ENCODE data around the gene CD36.

CD36 gene

DNA sequence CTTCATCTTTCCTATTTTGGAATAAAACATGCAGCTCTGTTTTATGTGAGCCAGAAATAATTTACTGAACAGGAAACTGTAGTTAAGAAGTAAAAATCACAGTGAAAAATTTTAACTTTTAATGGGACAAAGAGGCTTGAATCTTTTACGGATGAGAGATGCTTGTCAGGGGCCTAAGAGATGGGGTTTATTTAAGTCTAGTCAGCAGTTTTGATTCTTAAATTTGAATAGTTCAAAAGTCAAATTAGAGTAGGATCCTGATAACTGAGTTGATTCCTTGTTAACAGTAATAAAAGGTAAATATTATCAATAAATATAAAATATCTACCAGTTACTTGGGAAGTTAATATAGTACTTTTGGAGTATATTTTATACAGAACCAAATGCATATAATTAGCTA is 24.9 kb upstream of the CD36 start:
- no peak for DNase-seq (ENCODE audit: low spot score in 2 of 2)
- Mint-ChIP-seq H3K36me3 (no peaks in the 10 kb centered on the region), H3K27ac (no peak overlapping the region), H3K4me3 (no peak overlapping the region), H3K4me1 (no peaks in the 10 kb centered on the region), H3K9me3 (peaks cover 32% of the 10 kb centered on the region)
- ATAC-seq: no peak

DNA sequence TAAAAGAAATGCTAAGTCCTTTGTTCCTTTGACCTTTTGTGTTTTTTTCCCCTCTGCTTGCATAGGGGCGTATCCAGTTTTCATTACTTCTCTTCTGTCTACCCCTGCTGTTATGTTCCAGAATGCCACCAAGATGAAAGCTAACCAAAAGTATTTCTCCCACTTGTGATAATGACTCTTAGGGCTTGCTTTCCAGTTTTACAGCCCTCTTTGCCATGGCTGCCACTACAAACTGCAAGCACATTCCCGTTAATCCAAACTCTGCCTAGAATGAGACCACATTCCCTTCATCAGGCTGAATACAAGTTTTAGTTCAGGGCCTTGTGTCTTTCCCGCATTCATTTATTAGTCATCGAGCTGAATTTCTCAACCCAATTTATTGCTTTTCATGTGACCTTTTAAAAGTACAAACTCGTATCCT is 23.6 kb upstream of the CD36 start:
- Mint-ChIP-seq H3K36me3 (no peaks in the 10 kb centered on the region), H3K4me3 (no peak overlapping the region), H3K4me1 (no peaks in the 10 kb centered on the region), H3K27ac (no peak overlapping the region), H3K9me3 (peaks cover 21% of the 10 kb centered on the region)
- DNase-seq (ENCODE audit: low spot score in 2 of 2) (no peak), ATAC-seq (no peak)

DNA sequence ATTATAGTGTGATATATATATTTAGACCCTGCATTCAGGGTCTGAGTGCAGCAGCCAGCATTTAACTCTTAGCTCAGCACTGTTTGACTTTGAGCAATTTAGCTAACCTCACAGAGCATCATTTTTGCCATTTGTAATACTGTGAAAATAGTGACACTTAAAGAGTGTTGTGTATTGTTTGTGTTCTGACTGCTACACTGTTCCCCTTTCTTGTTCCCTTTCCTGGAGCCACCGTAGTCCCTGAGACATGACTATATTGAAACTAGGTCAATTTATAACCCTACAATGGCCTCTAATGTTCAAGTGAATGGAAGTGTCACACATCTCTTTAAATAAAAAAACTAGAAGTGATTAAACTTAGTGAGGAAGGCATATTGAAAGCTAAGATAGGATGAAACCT is 20.3 kb upstream of the CD36 start:
- DNase-seq (ENCODE audit: low spot score in 2 of 2) (no peak), ATAC-seq (no peak)
- Mint-ChIP-seq H3K4me3 (no peak overlapping the region), H3K9me3 (peaks cover 20% of the 10 kb centered on the region), H3K27ac (no peak overlapping the region), H3K36me3 (no peaks in the 10 kb centered on the region), H3K4me1 (no peaks in the 10 kb centered on the region)

DNA sequence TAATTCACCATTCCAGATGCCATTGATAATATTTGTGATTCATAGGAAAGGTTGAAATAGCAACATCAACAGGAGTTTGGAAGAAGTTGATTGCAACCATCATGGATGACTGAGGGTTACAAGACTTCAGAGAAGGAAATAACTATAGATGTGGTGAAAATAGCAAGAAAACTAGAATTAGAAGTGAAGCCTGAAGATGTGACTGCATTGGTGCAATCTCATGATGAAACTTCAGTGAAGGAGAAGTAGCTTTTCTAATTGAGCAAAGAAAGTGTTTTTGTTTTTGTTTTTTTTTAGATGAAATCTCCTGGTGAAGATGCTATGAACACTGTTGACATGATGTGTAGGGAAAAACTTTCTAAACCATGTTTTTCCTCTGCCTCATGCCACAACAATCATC is 18.7 kb upstream of the CD36 start:
- ATAC-seq (no peak), DNase-seq (ENCODE audit: low spot score in 2 of 2) (no peak)
- H3K4me1 Mint-ChIP-seq: no peaks in the 10 kb centered on the region
- H3K4me3 Mint-ChIP-seq: no peak overlapping the region
- H3K27ac Mint-ChIP-seq: no peak overlapping the region
- H3K36me3 Mint-ChIP-seq: no peaks in the 10 kb centered on the region
- H3K9me3 Mint-ChIP-seq: peaks cover 23% of the 10 kb centered on the region

DNA sequence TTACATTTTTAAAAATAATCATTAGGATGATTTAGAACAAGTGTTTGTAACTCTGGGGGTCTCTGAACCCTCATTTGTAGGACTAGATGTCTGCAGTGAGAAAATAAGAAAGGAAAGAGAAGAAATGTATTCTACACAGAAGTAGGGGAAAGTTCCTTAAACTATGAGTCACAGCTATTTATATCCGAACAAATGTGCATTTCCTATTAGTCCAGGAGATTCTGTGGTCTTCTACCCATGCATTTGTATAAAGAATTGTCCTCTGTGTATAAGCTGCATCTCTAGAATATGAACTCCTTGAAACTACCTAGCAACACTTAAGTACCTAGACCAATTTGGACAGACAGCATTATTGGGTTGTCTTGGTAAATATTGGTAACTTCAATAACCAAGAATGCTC is 15.9 kb upstream of the CD36 start:
- Mint-ChIP-seq H3K4me1 (no peaks in the 10 kb centered on the region), H3K4me3 (no peak overlapping the region), H3K36me3 (no peaks in the 10 kb centered on the region), H3K9me3 (peaks cover 17% of the 10 kb centered on the region), H3K27ac (no peak overlapping the region)
- DNase-seq (ENCODE audit: low spot score in 2 of 2) (no peak), ATAC-seq (no peak)

DNA sequence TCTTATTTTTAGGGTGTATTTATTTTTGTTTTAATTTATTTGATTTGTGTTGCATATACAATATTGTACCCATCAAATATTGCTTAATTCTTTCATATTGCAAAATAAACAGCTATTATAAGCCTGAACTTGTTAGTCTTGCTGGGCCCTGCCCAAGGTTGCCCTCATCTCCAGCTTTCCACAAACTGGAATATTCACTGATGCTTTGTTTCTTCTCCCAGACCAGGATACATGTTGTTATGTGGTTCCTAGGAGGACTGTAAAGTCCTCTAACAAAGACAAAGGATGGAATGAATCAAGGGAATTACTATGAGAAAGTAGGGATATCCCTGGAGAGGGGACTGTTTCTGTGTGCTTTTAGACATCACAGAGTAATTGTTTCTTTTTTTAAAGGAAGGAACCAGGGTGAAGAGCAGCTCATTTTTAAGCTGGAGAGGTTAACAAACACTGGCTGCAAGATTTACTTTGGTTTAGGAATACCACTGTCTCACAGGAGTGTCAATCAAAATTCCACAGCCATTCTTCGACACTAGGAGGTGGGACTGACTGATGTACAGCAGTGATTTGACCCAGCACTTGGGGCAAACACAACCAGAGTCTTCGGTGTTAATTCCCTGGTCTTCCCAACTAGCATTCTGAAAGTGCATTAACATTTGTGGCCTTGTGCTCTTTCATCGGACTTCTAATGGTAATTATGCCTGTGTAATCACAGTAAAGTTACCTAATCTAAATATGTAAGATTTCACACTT is 14.8 kb upstream of the CD36 start:
- Mint-ChIP-seq H3K9me3 (peaks cover 13% of the 10 kb centered on the region), H3K36me3 (no peaks in the 10 kb centered on the region)
- no peak for DNase-seq (ENCODE audit: low spot score in 2 of 2)

DNA sequence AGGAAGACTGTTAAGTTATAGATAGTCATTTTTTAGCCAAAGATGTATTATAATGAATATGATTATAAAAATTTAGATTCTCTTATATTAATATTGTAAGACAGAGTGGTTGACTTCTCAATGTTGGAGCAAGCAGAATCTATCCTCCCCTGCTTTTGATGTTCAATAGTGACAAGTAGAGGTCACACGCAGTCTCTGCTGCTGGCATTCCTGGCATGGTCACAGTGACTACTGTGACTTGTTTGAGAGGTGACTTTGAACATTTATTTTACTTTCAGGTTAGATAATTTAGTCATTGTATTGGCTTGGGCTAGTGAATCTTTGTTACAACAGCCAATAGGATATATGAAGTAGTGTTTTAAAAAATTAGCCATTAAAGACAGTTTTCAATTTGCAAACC is 13.7 kb upstream of the CD36 start:
- Mint-ChIP-seq H3K9me3 (peaks cover 16% of the 10 kb centered on the region), H3K36me3 (no peaks in the 10 kb centered on the region), H3K4me3 (no peak overlapping the region), H3K27ac (no peak overlapping the region), H3K4me1 (no peaks in the 10 kb centered on the region)
- DNase-seq (ENCODE audit: low spot score in 2 of 2) (no peak), ATAC-seq (no peak)

More for the DNA sequence above, 14.8 kb upstream of the CD36 start:
- Mint-ChIP-seq H3K4me3 (no peak overlapping the region), H3K4me1 (no peaks in the 10 kb centered on the region), H3K27ac (no peak overlapping the region)
- ATAC-seq: no peak

DNA sequence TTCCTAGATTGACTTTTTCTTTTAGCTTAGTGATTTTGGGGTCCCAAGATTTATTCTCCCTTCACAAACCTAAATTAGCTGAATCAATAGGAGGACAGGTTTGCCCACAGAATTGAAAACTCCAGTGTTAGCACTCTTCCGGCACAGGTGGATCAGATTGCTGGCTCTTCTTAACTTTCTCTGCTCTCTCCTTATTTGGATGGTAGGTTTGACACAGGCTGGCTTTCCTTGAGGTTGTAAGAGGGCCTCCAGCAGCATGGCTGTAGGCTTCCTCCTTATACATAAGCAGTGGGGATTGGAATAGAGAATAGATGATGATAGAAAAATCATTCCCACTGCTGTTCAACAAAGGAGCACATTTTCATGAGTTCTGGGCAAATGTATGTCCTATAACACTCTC is 9.4 kb upstream of the CD36 start:
- Mint-ChIP-seq H3K36me3 (no peaks in the 10 kb centered on the region), H3K9me3 (peaks cover 12% of the 10 kb centered on the region), H3K27ac (no peak overlapping the region), H3K4me3 (no peak overlapping the region), H3K4me1 (no peaks in the 10 kb centered on the region)
- DNase-seq (ENCODE audit: low spot score in 2 of 2): no peak
- ATAC-seq: no peak

DNA sequence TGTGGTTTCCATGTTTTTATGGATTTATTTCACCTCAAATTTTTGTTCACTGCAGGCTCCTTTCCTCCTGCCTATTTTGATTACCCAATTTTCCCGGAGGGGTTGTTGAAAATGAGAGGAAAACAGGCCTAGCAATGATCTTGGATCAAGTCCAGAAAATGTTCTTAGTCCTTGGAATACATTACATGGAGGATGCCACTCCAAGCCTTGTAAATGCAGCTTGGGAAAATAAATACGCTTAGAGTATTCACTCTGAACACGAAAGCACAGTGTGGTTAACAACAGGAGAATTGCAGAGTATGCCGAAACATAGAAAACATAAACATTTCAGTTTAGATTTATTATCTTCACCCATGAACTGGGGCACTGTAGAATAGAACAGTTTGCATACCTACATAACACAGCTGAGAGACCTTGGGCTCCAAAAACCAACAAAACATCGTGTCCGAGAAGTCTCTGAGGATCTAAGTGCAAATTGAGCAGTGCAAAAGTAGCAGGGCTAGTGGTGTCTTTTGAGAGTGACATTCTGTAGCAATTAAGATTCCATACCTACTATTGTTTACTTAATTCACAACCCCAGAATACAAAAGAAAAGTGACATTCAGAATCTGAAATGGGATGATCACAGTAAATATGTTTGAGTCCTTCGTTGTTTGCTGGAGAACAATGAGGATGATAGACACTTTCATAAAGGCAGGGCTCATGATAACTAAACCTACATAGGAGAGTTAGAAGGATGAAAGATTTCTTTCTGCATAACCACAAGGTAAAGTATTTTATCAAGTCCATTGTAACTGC is 7.6 kb upstream of the CD36 start:
- ATAC-seq (no peak), DNase-seq (ENCODE audit: low spot score in 2 of 2) (no peak)
- no peaks in the 10 kb centered on the region for H3K4me1 Mint-ChIP-seq
- no peaks in the 10 kb centered on the region for H3K36me3 Mint-ChIP-seq
- no peak overlapping the region for H3K4me3 Mint-ChIP-seq
- H3K9me3 Mint-ChIP-seq: peaks cover 15% of the 10 kb centered on the region
- no peak overlapping the region for H3K27ac Mint-ChIP-seq

DNA sequence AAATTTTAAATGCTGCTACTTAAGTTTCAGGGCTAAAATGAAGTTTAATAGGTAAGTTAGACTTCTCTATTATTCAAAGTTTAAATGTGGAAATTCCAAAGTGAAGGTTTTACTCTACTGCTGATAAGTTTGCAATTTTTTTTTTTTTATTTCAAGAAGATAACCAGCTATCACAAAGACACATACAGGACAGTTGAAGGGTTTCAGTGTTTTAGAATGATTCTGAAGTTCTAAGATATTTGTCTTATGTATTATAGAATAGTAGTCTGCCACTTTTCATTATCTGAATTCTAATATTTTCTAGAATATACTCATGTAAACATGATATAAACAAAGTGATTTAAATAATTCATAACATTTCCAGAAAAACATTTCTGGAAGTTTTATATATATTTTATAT is 7.0 kb upstream of the CD36 start:
- no peak for DNase-seq (ENCODE audit: low spot score in 2 of 2)

DNA sequence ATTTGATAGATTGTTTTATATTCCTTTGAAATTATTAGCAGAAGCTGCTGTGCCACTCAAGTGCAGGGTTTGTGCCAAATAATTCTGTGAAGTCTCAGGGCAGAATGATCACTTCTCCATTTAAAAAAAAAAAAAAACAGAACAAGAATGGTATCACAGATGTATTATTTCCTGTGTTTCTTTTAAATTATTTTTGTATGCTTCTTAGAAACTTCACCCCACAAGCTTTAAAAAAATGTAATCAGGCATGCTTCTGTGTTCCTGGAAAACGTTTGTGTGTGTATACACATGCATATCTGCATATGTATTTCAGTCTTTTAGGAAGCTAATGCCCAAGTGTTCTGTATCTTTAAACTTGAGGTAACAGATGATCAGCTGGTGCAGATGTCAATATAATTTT is 6.3 kb upstream of the CD36 start:
- Mint-ChIP-seq H3K36me3 (no peaks in the 10 kb centered on the region), H3K27ac (no peak overlapping the region), H3K4me1 (no peaks in the 10 kb centered on the region), H3K4me3 (no peak overlapping the region), H3K9me3 (peaks cover 15% of the 10 kb centered on the region)
- DNase-seq (ENCODE audit: low spot score in 2 of 2) (no peak), ATAC-seq (no peak)

More for the DNA sequence above, 7.0 kb upstream of the CD36 start:
- H3K27ac Mint-ChIP-seq: no peak overlapping the region
- no peak for ATAC-seq
- no peak overlapping the region for H3K4me3 Mint-ChIP-seq
- no peaks in the 10 kb centered on the region for H3K36me3 Mint-ChIP-seq
- H3K9me3 Mint-ChIP-seq: peaks cover 15% of the 10 kb centered on the region
- H3K4me1 Mint-ChIP-seq: no peaks in the 10 kb centered on the region

DNA sequence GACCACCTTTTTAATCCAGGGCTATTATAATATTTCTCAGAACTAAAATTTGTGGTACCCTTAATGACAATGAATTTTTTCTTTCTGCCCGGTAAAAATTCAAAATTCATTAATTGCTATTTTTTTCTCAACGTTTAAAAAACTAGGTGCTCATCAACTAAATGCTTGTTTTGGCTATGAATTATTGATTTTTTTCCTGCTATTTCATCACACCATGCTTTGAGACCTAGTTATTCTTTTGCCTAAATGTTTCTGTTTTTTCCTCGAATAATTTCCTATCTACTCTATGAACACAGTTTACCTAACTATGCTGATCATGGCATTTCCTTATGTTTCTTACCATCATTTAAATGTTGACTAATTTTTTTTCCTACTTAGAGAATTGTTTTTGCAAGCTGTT is 5.6 kb upstream of the CD36 start:
- H3K4me3 Mint-ChIP-seq: no peak overlapping the region
- H3K9me3 Mint-ChIP-seq: peaks cover 17% of the 10 kb centered on the region
- no peak for ATAC-seq
- DNase-seq (ENCODE audit: low spot score in 2 of 2): no peak
- no peak overlapping the region for H3K27ac Mint-ChIP-seq
- no peaks in the 10 kb centered on the region for H3K36me3 Mint-ChIP-seq
- H3K4me1 Mint-ChIP-seq: no peaks in the 10 kb centered on the region

DNA sequence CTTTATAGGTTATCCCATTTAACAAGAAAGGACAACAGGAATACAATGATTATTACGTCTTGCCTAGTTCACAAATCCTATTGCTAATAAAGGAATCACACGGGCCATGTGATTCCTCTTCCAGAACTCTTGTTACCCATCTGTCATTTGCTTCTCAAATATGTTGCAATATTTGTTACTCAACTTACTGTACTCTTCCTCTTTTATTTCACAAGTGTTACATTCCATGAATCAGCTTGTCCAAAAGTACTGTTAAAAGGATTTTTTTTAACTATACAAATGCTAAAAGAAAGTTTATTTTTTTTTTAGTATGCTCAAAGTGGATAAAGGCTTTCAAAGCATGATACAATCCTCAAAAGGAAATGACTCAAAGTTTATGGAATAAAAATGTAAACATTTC is 3.9 kb upstream of the CD36 start:
- H3K9me3 Mint-ChIP-seq: peaks cover 12% of the 10 kb centered on the region
- no peaks in the 10 kb centered on the region for H3K4me1 Mint-ChIP-seq
- DNase-seq (ENCODE audit: low spot score in 2 of 2) (no peak), ATAC-seq (no peak)
- no peaks in the 10 kb centered on the region for H3K36me3 Mint-ChIP-seq
- no peak overlapping the region for H3K4me3 Mint-ChIP-seq
- no peak overlapping the region for H3K27ac Mint-ChIP-seq

DNA sequence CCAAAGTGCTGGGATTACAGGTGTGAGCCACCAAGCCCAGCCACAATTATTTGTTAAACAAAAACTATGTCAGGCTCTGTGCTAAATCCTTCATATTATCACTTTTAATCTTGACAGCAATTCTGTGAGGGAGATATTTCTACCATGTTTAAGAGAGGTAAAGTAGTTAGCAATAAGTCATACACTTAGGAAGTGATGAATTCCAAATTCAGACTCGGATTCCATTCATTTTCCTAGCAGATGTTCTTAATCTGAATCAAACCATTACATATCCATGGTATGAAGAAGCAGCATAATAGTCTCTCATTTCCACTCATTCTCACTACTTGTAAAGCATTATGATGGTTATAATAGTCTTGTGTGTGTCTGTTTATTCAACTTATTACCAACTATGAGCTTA is 2.9 kb upstream of the CD36 start:
- no peak for ATAC-seq
- H3K4me1 Mint-ChIP-seq: no peaks in the 10 kb centered on the region
- H3K9me3 Mint-ChIP-seq: peaks cover 8% of the 10 kb centered on the region

DNA sequence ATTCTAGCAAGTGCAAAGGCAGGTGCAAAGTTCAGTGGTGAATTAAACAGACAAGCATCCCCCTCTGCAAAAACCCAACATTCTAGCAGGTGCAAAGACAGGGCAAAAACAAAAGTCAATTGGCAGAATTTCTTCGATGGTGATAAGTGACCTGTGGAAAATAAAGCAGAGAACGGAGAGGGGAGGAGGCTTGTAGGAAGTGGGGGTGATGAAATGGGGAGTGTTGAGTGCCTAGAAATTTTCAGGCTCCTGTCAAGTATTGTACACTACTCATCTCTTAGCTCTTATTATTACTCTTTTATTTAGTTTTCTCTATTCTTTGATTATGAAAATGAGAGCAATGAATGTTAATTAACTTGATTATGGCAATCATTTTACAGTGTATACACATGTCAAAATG is 2.4 kb upstream of the CD36 start:
- Mint-ChIP-seq H3K36me3 (no peaks in the 10 kb centered on the region), H3K9me3 (peaks cover 8% of the 10 kb centered on the region), H3K4me1 (no peaks in the 10 kb centered on the region), H3K4me3 (no peak overlapping the region), H3K27ac (no peak overlapping the region)
- DNase-seq (ENCODE audit: low spot score in 2 of 2) (no peak), ATAC-seq (no peak)

More for the DNA sequence above, 2.9 kb upstream of the CD36 start:
- Mint-ChIP-seq H3K4me3 (no peak overlapping the region), H3K36me3 (no peaks in the 10 kb centered on the region), H3K27ac (no peak overlapping the region)
- DNase-seq (ENCODE audit: low spot score in 2 of 2): no peak

DNA sequence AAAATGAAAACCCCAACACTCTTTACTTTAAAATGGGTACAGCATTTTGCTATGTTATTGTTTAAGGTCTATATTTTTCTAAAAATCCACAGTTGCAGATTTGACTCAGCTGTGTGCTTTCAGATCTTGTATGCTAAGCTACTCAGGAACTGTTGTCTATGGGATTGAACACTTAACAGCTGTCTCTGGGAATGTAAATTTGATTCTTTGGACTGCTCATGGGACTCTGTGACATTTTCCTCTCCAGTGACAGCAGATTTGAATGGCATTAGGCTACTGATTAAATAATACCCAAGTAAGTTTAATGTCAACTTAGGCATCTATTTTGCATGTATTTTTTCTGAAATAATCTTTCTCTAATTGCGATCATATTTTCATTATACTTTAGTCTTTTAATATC is 1.7 kb upstream of the CD36 start:
- no peak for DNase-seq (ENCODE audit: low spot score in 2 of 2)
- ATAC-seq: no peak
- no peak overlapping the region for H3K4me3 Mint-ChIP-seq
- no peak overlapping the region for H3K27ac Mint-ChIP-seq
- H3K9me3 Mint-ChIP-seq: peaks cover 8% of the 10 kb centered on the region
- no peaks in the 10 kb centered on the region for H3K4me1 Mint-ChIP-seq
- no peaks in the 10 kb centered on the region for H3K36me3 Mint-ChIP-seq

All from stimulated activated effector memory CD8-positive, alpha-beta T cell treated with anti-CD3 and anti-CD28 coated beads, Interleukin-12 subunit alpha, Interleukin-12 subunit beta, amount 100 ng/mL, for 72 hours (primary cell).